RWPE2 (cell line): ENCODE measurements around the gene PIGP.

ENCODE experiments used
- ATAC-seq: fragments of 200-7000 bp; cut with Tn5 transposase; 3 replicates; pipeline ENCODE4 v1.9.1; 2021; ENCODE audit warnings: low read depth
- DNase-seq: peaks from one replicate; pipeline ENCODE4 v3.0.0-alpha.2; 2020; ENCODE audit warnings: low spot score
- H3K27ac ChIP-seq: fragments of 450-650 bp; 2 replicates; pipeline ENCODE4 v1.5.1; 2017; ENCODE audit warnings: mild to moderate bottlenecking; ENCODE audit not compliant: poor library complexity, severe bottlenecking
- H3K27me3 ChIP-seq: fragments of 250-450 bp; sonication (Bioruptor Pico); 2 replicates; pipeline ENCODE4 v1.5.1; 2021; ENCODE audit warnings: mild to moderate bottlenecking, moderate library complexity; ENCODE audit not compliant: insufficient read depth, poor library complexity, severe bottlenecking
- H3K36me3 ChIP-seq: fragments of 250-450 bp; sonication (Bioruptor Pico); 2 replicates; pipeline ENCODE4 v1.5.1; 2020; ENCODE audit warnings: low read depth, mild to moderate bottlenecking, moderate library complexity
- H3K4me1 ChIP-seq: fragments of 250-450 bp; sonication (Bioruptor Pico); 2 replicates; pipeline ENCODE4 v1.5.1; 2021; ENCODE audit warnings: mild to moderate bottlenecking, moderate library complexity; ENCODE audit not compliant: insufficient read depth, poor library complexity, severe bottlenecking
- H3K4me3 ChIP-seq: fragments of 250-450 bp; sonication (Bioruptor Pico); 2 replicates; pipeline ENCODE4 v1.5.1; 2021; ENCODE audit warnings: mild to moderate bottlenecking, moderate library complexity; ENCODE audit not compliant: severe bottlenecking
- H3K9me3 ChIP-seq: fragments of 250-450 bp; sonication (Bioruptor Pico); 2 replicates; pipeline ENCODE4 v1.5.1; 2021; ENCODE audit warnings: mild to moderate bottlenecking, moderate library complexity; ENCODE audit not compliant: severe bottlenecking
- CTCF ChIP-seq: fragments of 450-650 bp; IDR thresholded peaks from one replicate; pipeline ENCODE4 v1.5.1; 2017; ENCODE audit warnings: mild to moderate bottlenecking, moderate library complexity; ENCODE audit not compliant: poor library complexity, severe bottlenecking

The PIGP gene

GRCh38 chr21:37032877-37033471 is 39.9 kb downstream of the PIGP start:
- H3K27me3 ChIP-seq = no peaks in the 10 kb centered on the region
- H3K4me1 ChIP-seq = peaks cover 3% of the 10 kb centered on the region
- no peak overlapping the region for H3K27ac ChIP-seq
- no peak overlapping the region for H3K4me3 ChIP-seq
- DNase-seq = no peak
- H3K36me3 ChIP-seq = no peaks in the 10 kb centered on the region
- ATAC-seq = peak; percentile 84
- no peak for TF ChIP-seq CTCF
- H3K9me3 ChIP-seq = no peaks in the 10 kb centered on the region

GRCh38 chr21:37032293-37032692 is 40.6 kb downstream of the PIGP start:
- no peaks in the 10 kb centered on the region for H3K27me3 ChIP-seq
- H3K4me3 ChIP-seq = no peak overlapping the region
- H3K4me1 ChIP-seq = peaks cover 3% of the 10 kb centered on the region
- H3K36me3 ChIP-seq = no peaks in the 10 kb centered on the region
- ATAC-seq = no peak
- no peak overlapping the region for H3K27ac ChIP-seq
- no peak for TF ChIP-seq CTCF
- H3K9me3 ChIP-seq = no peaks in the 10 kb centered on the region
- DNase-seq = no peak

GRCh38 chr21:37030864-37031263 is 42.0 kb downstream of the PIGP start:
- no peaks in the 10 kb centered on the region for H3K9me3 ChIP-seq
- no peak overlapping the region for H3K27ac ChIP-seq
- no peaks in the 10 kb centered on the region for H3K36me3 ChIP-seq
- peaks cover 6% of the 10 kb centered on the region for H3K4me1 ChIP-seq
- no peaks in the 10 kb centered on the region for H3K27me3 ChIP-seq
- no peak overlapping the region for H3K4me3 ChIP-seq
- no peak for TF ChIP-seq CTCF
- no peak for DNase-seq
- no peak for ATAC-seq

- ATAC-seq (no peak), DNase-seq (no peak)
- H3K9me3 ChIP-seq = no peaks in the 10 kb centered on the region
- H3K27ac ChIP-seq = no peak overlapping the region
- H3K36me3 ChIP-seq = no peaks in the 10 kb centered on the region
- no peak overlapping the region for H3K4me3 ChIP-seq
- no peaks in the 10 kb centered on the region for H3K27me3 ChIP-seq
- TF ChIP-seq CTCF = no peak
- peaks cover 6% of the 10 kb centered on the region for H3K4me1 ChIP-seq
These were observed 44.3 kb downstream of the PIGP start for GRCh38 chr21:37028570-37028969.

- Histone ChIP-seq H3K27ac (no peak overlapping the region), H3K9me3 (no peaks in the 10 kb centered on the region), H3K4me1 (peaks cover 3% of the 10 kb centered on the region), H3K36me3 (no peaks in the 10 kb centered on the region), H3K4me3 (no peak overlapping the region), H3K27me3 (no peaks in the 10 kb centered on the region)
- no peak for TF ChIP-seq CTCF
- DNase-seq (no peak), ATAC-seq (no peak)
These were observed 46.4 kb downstream of the PIGP start for GRCh38 chr21:37026499-37026898.
